KMS-11 (cell line): ENCODE measurements around the gene PRR12.
"Not testable (repeated sequence)": the region's sequence is repeated elsewhere in the genome, so short reads cannot be mapped to it uniquely, and the experiment has no call there.

Experiments
- H2AFZ ChIP-seq: fragments of 200-600 bp; sonication (generic); 2 replicates; pipeline ENCODE4 v1.6.1; 2016; ENCODE audit warnings: antibody characterized with exemption, mixed run types, low read depth
- H3K27ac ChIP-seq: fragments of 200-600 bp; sonication (generic); 2 replicates; pipeline ENCODE4 v1.6.1; 2016; ENCODE audit warnings: mild to moderate bottlenecking, mixed run types
- H3K27me3 ChIP-seq: fragments of 200-600 bp; sonication (generic); 2 replicates; pipeline ENCODE4 v1.6.1; 2017; ENCODE audit warnings: mild to moderate bottlenecking, low read depth, mixed run types, moderate library complexity; ENCODE audit not compliant: insufficient read depth
- H3K36me3 ChIP-seq: fragments of 200-600 bp; sonication (generic); 2 replicates; pipeline ENCODE4 v1.6.1; 2017; ENCODE audit warnings: mild to moderate bottlenecking, mixed run types; ENCODE audit not compliant: insufficient read depth
- H3K4me1 ChIP-seq: fragments of 200-600 bp; sonication (generic); 2 replicates; pipeline ENCODE4 v1.6.1; 2016; ENCODE audit warnings: mild to moderate bottlenecking, low read depth, mixed run types; ENCODE audit not compliant: poor library complexity, severe bottlenecking
- H3K4me2 ChIP-seq: fragments of 200-600 bp; sonication (generic); 2 replicates; pipeline ENCODE4 v1.7.0; 2016; ENCODE audit warnings: mild to moderate bottlenecking, mixed run types
- H3K4me3 ChIP-seq: fragments of 200-600 bp; sonication (generic); IDR thresholded peaks from 2 replicates; pipeline ENCODE4 v1.6.1; 2017; ENCODE audit warnings: low read depth, low read length, mixed read lengths; ENCODE audit not compliant: insufficient read depth
- H3K79me2 ChIP-seq: fragments of 200-600 bp; sonication (generic); 2 replicates; pipeline ENCODE4 v1.6.1; 2016; ENCODE audit warnings: low read depth, mixed run types; ENCODE audit not compliant: insufficient read depth
- H3K9ac ChIP-seq: fragments of 200-600 bp; sonication (generic); 2 replicates; pipeline ENCODE4 v1.6.1; 2016; ENCODE audit warnings: mild to moderate bottlenecking, mixed run types
- H4K20me1 ChIP-seq: fragments of 200-600 bp; sonication (generic); 2 replicates; pipeline ENCODE4 v1.6.1; 2016; ENCODE audit warnings: mild to moderate bottlenecking, mixed run types; ENCODE audit not compliant: insufficient read depth
- CTCF ChIP-seq: fragments of 200-600 bp; sonication (generic); conservative IDR thresholded peaks from 2 replicates; pipeline ENCODE4 v1.6.1; 2017; ENCODE audit warnings: low read depth, mild to moderate bottlenecking, antibody characterized with exemption, low read length, moderate library complexity, mixed read lengths

Gene PRR12

GRCh38 chr19:49616945-49617344 is 26.0 kb downstream of the PRR12 start:
- Histone ChIP-seq H3K27ac (no peak overlapping the region), H3K4me1 (no peaks in the 10 kb centered on the region), H3K36me3 (no peaks in the 10 kb centered on the region; the same call in 1 of the 2 replicates), H3K9ac (no peak overlapping the region), H2AFZ (no peak overlapping the region), H3K79me2 (no peaks in the 10 kb centered on the region), H4K20me1 (no peaks in the 10 kb centered on the region), H3K27me3 (no peaks in the 10 kb centered on the region), H3K4me2 (no peak overlapping the region), H3K4me3 (no peak overlapping the region)
- TF ChIP-seq CTCF = no peak

DNA sequence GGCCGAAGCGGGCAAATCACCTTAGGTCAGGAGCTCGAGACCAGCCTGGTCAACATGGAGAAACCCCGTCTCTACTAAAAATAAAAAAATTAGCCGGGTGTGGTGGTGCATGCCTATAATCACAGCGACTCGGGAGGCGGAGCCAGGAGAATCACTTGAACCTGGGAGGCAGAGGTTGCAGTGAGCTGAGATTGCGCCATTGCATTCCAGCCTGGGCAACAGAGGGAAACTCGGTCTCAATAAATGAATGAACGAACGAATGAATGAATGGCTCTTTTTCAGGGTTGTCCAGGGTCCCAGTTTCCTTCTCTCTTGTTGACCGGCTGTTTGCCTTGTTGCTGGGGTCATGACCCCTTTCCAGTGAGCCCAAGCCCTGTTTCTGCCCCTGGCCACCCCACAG is 26.9 kb downstream of the PRR12 start:
- not testable (repeated sequence) for H3K9ac ChIP-seq, H4K20me1 ChIP-seq, H2AFZ ChIP-seq, H3K4me1 ChIP-seq, H3K4me2 ChIP-seq, H3K4me3 ChIP-seq, H3K36me3 ChIP-seq, H3K27me3 ChIP-seq, H3K27ac ChIP-seq, H3K79me2 ChIP-seq

GRCh38 chr19:49624967-49625910 is 34.3 kb downstream of the PRR12 start:
- Histone ChIP-seq H4K20me1 (no peaks in the 10 kb centered on the region), H2AFZ (no peak overlapping the region), H3K9ac (no peak overlapping the region), H3K27me3 (no peaks in the 10 kb centered on the region), H3K4me3 (no peak overlapping the region), H3K4me2 (no peak overlapping the region), H3K27ac (no peak overlapping the region), H3K36me3 (no peaks in the 10 kb centered on the region), H3K79me2 (no peaks in the 10 kb centered on the region), H3K4me1 (no peaks in the 10 kb centered on the region)
- TF ChIP-seq CTCF = no peak

DNA sequence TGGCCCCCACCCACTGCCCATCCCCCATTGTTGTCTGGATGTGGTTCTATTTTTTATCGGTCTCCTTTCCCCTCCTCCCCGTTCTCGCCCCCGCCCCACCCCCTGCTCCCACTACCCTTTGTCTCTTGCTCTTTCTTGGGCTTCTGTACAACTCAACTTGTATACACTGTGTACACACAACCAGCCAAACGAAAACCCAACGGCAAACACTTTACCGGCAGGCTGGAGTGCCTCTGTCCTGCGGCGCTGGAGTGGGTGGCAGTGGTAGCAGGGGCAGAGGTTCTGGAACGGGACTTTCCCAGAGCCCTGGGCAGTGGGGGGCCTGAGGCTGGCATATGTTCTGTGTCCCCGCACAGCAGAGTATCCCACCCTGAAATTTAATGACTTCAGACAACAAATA is 35.2 kb downstream of the PRR12 start:
- no peaks in the 10 kb centered on the region for H3K27me3 ChIP-seq
- H3K79me2 ChIP-seq = no peaks in the 10 kb centered on the region
- no peaks in the 10 kb centered on the region for H4K20me1 ChIP-seq
- H3K4me2 ChIP-seq = no peak overlapping the region
- no peaks in the 10 kb centered on the region for H3K36me3 ChIP-seq
- no peaks in the 10 kb centered on the region for H3K4me1 ChIP-seq
- no peak for TF ChIP-seq CTCF
- no peak overlapping the region for H3K27ac ChIP-seq
- H2AFZ ChIP-seq = no peak overlapping the region
- no peak overlapping the region for H3K4me3 ChIP-seq
- no peak overlapping the region for H3K9ac ChIP-seq

DNA sequence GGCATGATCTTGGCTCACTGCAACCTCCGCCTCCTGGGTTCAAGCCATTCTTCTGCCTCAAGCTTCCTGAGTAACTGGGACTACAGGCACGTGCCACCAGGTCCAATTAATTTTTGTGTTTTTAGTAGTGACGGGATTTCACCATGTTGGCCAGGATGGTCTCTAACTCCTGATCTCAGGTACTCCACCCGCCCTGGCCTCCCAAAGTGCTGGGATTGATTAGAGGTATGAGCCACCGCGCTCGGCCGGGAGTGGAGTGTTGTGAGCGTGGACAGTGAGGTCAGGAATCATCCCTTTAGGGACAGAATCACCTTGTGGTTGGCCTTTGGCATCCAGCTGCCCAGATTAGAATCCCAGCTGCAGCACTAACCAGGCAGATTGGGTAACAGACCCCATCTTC is 38.7 kb downstream of the PRR12 start:
- no peaks in the 10 kb centered on the region for H3K4me1 ChIP-seq
- no peak overlapping the region for H3K27ac ChIP-seq
- no peaks in the 10 kb centered on the region for H4K20me1 ChIP-seq
- H3K79me2 ChIP-seq = no peaks in the 10 kb centered on the region
- no peak overlapping the region for H2AFZ ChIP-seq
- H3K36me3 ChIP-seq = no peaks in the 10 kb centered on the region
- no peak overlapping the region for H3K4me3 ChIP-seq
- TF ChIP-seq CTCF = no peak
- no peak overlapping the region for H3K4me2 ChIP-seq
- no peaks in the 10 kb centered on the region for H3K27me3 ChIP-seq
- no peak overlapping the region for H3K9ac ChIP-seq
